Measurements from ENCODE around the gene ETS1. TPM values are rescaled to one million over a fixed set of nuclear protein-coding genes. Genes with fewer than 3 reads are reported as not detected.

ETS1 gene
- total RNA-seq, 4 donors from 2014 or later: 39.5 to 74.4 (median 59.7) TPM

GRCh38 chr11:128474036-128474874, 113.1 kb downstream of the ETS1 start:
- H3K4me3 ChIP-seq: no peak overlapping the region
- TF ChIP-seq CTCF (IDR thresholded peaks at IDR 0.05) (no peak), EP300 (IDR thresholded peaks at IDR 0.05) (no peak), POLR2A (IDR thresholded peaks at IDR 0.05; ENCODE audit: low read depth) (no peak), POLR2AphosphoS5 (IDR thresholded peaks at IDR 0.05) (no peak)
- no peaks in the 10 kb centered on the region for H3K27me3 ChIP-seq
- H3K36me3 ChIP-seq: peaks cover 0 to 80% (median 26%) of the 10 kb centered on the region in 4 donors
- intact Hi-C loops (cut with DNase I): no loop called here
- H3K9me3 ChIP-seq: no peaks in the 10 kb centered on the region
- no peak for DNase-seq (ENCODE audit: extremely low spot score)
- WGBS: 57% methylated on average over 8 of the region's 8 CpGs
- peak overlapping the region; percentile 52 to 61 (median 58) for H3K27ac ChIP-seq (replicated peaks in 1 of 4)
- peaks cover 72 to 87% (median 77%) of the 10 kb centered on the region in 4 donors for H3K4me1 ChIP-seq

- no peak for DNase-seq (ENCODE audit: extremely low spot score)
- no peaks in the 10 kb centered on the region for H3K27me3 ChIP-seq
- H3K36me3 ChIP-seq: peaks cover 0 to 77% (median 23%) of the 10 kb centered on the region in 4 donors
- 51% methylated on average over 4 of the region's 4 CpGs for WGBS
- H3K4me1 ChIP-seq: peaks cover 72 to 87% (median 77%) of the 10 kb centered on the region in 4 donors
- H3K9me3 ChIP-seq: no peaks in the 10 kb centered on the region
- intact Hi-C loops (cut with DNase I): no loop called here
- no peak overlapping the region for H3K4me3 ChIP-seq
- TF ChIP-seq POLR2AphosphoS5 (IDR thresholded peaks at IDR 0.05): no peak
- no peak for TF ChIP-seq CTCF (IDR thresholded peaks at IDR 0.05)
- TF ChIP-seq EP300 (IDR thresholded peaks at IDR 0.05): no peak
- H3K27ac ChIP-seq (replicated peaks in 1 of 4): peak overlapping the region; percentile 52 to 61 (median 58)
Observed at GRCh38 chr11:128473636-128474035, 113.7 kb downstream of the ETS1 start.

- H3K9me3 ChIP-seq: no peaks in the 10 kb centered on the region
- no peak overlapping the region for H3K4me3 ChIP-seq
- no peak for DNase-seq (ENCODE audit: extremely low spot score)
- H3K27ac ChIP-seq (replicated peaks in 1 of 4): peak overlapping the region in 1 of 4 donors; percentile 16
- no peaks in the 10 kb centered on the region for H3K27me3 ChIP-seq
- 80% methylated on average over 11 of the region's 11 CpGs for WGBS
- H3K4me1 ChIP-seq: peaks cover 81 to 95% (median 84%) of the 10 kb centered on the region in 4 donors
- TF ChIP-seq CTCF (IDR thresholded peaks at IDR 0.05) (no peak), POLR2AphosphoS5 (IDR thresholded peaks at IDR 0.05) (no peak), POLR2A (IDR thresholded peaks at IDR 0.05; ENCODE audit: low read depth) (no peak), EP300 (IDR thresholded peaks at IDR 0.05) (no peak)
- intact Hi-C loops (cut with DNase I): no loop called here
- H3K36me3 ChIP-seq: peaks cover 0 to 74% (median 19%) of the 10 kb centered on the region in 4 donors
Observed at GRCh38 chr11:128472128-128473089, 114.9 kb downstream of the ETS1 start.

DNA sequence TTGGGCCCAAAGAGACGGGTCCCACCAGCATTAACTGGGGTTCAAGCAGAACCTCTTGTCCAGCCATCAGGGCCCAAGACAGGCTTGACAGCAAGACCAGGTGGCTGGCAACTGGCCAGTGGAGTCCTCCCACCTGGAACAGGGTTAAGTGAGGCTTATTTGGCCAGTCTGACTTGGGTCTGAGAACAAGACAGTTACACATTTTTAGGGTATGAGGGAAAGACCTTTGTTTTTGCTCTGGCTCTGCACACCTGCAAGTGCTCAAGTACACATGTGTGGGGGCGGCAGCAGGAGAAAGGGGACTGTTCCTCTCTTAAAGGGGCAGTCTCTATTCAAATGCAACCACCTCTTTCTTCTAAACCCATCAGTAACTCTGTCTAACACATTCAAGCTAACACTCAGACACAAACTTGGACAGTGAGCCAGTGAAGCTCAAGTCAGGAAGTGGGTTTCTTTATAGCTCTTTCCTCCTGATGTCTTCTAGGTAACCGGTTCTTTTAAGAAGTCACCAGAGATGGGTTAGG, 116.2 kb downstream of the ETS1 start:
- no peaks in the 10 kb centered on the region for H3K9me3 ChIP-seq
- no peak overlapping the region for H3K4me3 ChIP-seq
- peaks cover 0 to 71% (median 14%) of the 10 kb centered on the region in 4 donors for H3K36me3 ChIP-seq
- no peaks in the 10 kb centered on the region for H3K27me3 ChIP-seq
- no peak for TF ChIP-seq CTCF (IDR thresholded peaks at IDR 0.05)
- TF ChIP-seq POLR2AphosphoS5 (IDR thresholded peaks at IDR 0.05): no peak
- TF ChIP-seq EP300 (IDR thresholded peaks at IDR 0.05): no peak
- TF ChIP-seq POLR2A (IDR thresholded peaks at IDR 0.05; ENCODE audit: low read depth): no peak
- intact Hi-C loops (cut with DNase I): no loop called here
- H3K27ac ChIP-seq (replicated peaks in 1 of 4): peak overlapping the region in 3 of 4 donors; percentile 3 to 16 (median 14)
- H3K4me1 ChIP-seq: peaks cover 84 to 97% (median 89%) of the 10 kb centered on the region in 4 donors
- WGBS: 79% methylated on average over 3 of the region's 3 CpGs
- DNase-seq (ENCODE audit: extremely low spot score): no peak
